A673 (cell line): ENCODE results near the gene FRMPD4. TPM values are rescaled to one million over a fixed set of nuclear protein-coding genes. Genes with fewer than 3 reads are reported as not detected.

ENCODE experiments used
- BruUV-seq: library from RNA; stranded (reverse); fragments of 400-500 nt; replicated peaks from 2 replicates; lab custom pipeline; 2021; lab: Mats Ljungman, UMichigan
- CTCF ChIA-PET: fragments of 300-600 bp; sonication (Branson Sonifier 250); formaldehyde crosslinking; loops from one replicate; lab custom pipeline; 2022; ENCODE audit warnings: antibody characterized with exemption; lab: Charles Lee
- POLR2A ChIA-PET: fragments of 300-600 bp; sonication (Branson Sonifier 250); formaldehyde crosslinking; loops from one replicate; lab custom pipeline; 2022; ENCODE audit warnings: antibody characterized with exemption; ENCODE audit not compliant: low non-redundant PET; lab: Charles Lee
- DNase-seq: peaks from one replicate; pipeline ENCODE4 v3.0.0-alpha.2; 2015; ENCODE audit warnings: low spot score
- H3K27ac ChIP-seq: fragments of 200-600 bp; sonication (generic); 2 replicates; pipeline ENCODE4 v1.5.1; 2016; ENCODE audit warnings: mixed run types, low read depth, mild to moderate bottlenecking, mixed read lengths, antibody characterized with exemption, low read length; ENCODE audit not compliant: poor library complexity, severe bottlenecking
- H3K27me3 ChIP-seq: fragments of 200-600 bp; sonication (generic); replicated peaks from 2 replicates; pipeline ENCODE4 v1.6.1; 2017; ENCODE audit warnings: mixed run types, low read depth, mild to moderate bottlenecking, mixed read lengths, antibody characterized with exemption, low read length; ENCODE audit not compliant: insufficient read depth, poor library complexity
- H3K36me3 ChIP-seq: fragments of 200-600 bp; sonication (generic); 2 replicates; pipeline ENCODE4 v1.6.1; 2016; ENCODE audit warnings: mixed run types, mild to moderate bottlenecking, mixed read lengths, antibody characterized with exemption, low read length; ENCODE audit not compliant: insufficient read depth, poor library complexity, severe bottlenecking
- H3K4me1 ChIP-seq: fragments of 200-600 bp; sonication (generic); 2 replicates; pipeline ENCODE4 v1.6.1; 2017; ENCODE audit warnings: mixed run types, mild to moderate bottlenecking, mixed read lengths, antibody characterized with exemption, low read length; ENCODE audit not compliant: insufficient read depth, poor library complexity, severe bottlenecking
- H3K4me3 ChIP-seq: fragments of 200-600 bp; sonication (generic); 2 replicates; pipeline ENCODE4 v1.5.1; 2016; ENCODE audit warnings: low read depth, mixed run types, mild to moderate bottlenecking, mixed read lengths, low read length; ENCODE audit not compliant: poor library complexity, severe bottlenecking
- H3K9me3 ChIP-seq: fragments of 200-600 bp; sonication (generic); 2 replicates; pipeline ENCODE4 v1.6.1; 2016; ENCODE audit warnings: mixed run types, low read depth, mild to moderate bottlenecking, mixed read lengths, antibody characterized with exemption, low read length; ENCODE audit not compliant: poor library complexity, severe bottlenecking
- EZH2 ChIP-seq: fragments of 200-600 bp; sonication (generic); IDR thresholded peaks from 2 replicates; pipeline ENCODE4 v1.6.1; 2017; ENCODE audit warnings: borderline replicate concordance, low read depth, mild to moderate bottlenecking, mixed read lengths, antibody characterized with exemption, low read length; ENCODE audit not compliant: poor library complexity, severe bottlenecking
- intact Hi-C: fragments of 100-400 bp; cut with micrococcal nuclease; formaldehyde crosslinking; loops from one replicate; pipeline ENCODE4 v1.10.0; 2022; ENCODE audit not compliant: unreplicated experiment
- total RNA-seq: library from RNA; stranded (reverse); gene quantifications from 2 replicates; pipeline ENCODE4 v1.2.3, GENCODE V29; 2021
- TF ChIP-seq, protein P1 (sequence below): fragments of 300-800, 200-600 bp; sonication (generic); conservative IDR thresholded peaks from 2 replicates; pipeline ENCODE4 v1.5.1; 2017; ENCODE audit warnings: low read depth, mild to moderate bottlenecking, antibody characterized with exemption, low read length, moderate library complexity, mixed read lengths

Gene FRMPD4
- total RNA-seq, 1 experiment from 2014 or later: not detected

GRCh38 chrX:12751887-12752286 lies 613.6 kb downstream of the FRMPD4 start:
- H3K27me3 ChIP-seq: no peaks in the 10 kb centered on the region
- CTCF ChIA-PET: no interaction called here
- no TSS peak for BruUV-seq
- POLR2A ChIA-PET: no interaction called here
- TF ChIP-seq, protein P1, sequence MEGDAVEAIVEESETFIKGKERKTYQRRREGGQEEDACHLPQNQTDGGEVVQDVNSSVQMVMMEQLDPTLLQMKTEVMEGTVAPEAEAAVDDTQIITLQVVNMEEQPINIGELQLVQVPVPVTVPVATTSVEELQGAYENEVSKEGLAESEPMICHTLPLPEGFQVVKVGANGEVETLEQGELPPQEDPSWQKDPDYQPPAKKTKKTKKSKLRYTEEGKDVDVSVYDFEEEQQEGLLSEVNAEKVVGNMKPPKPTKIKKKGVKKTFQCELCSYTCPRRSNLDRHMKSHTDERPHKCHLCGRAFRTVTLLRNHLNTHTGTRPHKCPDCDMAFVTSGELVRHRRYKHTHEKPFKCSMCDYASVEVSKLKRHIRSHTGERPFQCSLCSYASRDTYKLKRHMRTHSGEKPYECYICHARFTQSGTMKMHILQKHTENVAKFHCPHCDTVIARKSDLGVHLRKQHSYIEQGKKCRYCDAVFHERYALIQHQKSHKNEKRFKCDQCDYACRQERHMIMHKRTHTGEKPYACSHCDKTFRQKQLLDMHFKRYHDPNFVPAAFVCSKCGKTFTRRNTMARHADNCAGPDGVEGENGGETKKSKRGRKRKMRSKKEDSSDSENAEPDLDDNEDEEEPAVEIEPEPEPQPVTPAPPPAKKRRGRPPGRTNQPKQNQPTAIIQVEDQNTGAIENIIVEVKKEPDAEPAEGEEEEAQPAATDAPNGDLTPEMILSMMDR: no peak
- TF ChIP-seq EZH2: no peak
- intact Hi-C loops: no loop called here
- H3K4me3 ChIP-seq: no peak overlapping the region
- H3K27ac ChIP-seq: no peak overlapping the region
- DNase-seq: no peak
- H3K36me3 ChIP-seq: no peaks in the 10 kb centered on the region
- no peaks in the 10 kb centered on the region for H3K4me1 ChIP-seq
- no peaks in the 10 kb centered on the region for H3K9me3 ChIP-seq

- Histone ChIP-seq H3K9me3 (no peaks in the 10 kb centered on the region), H3K27ac (no peak overlapping the region), H3K27me3 (no peaks in the 10 kb centered on the region), H3K36me3 (no peaks in the 10 kb centered on the region), H3K4me3 (no peak overlapping the region), H3K4me1 (no peaks in the 10 kb centered on the region)
- POLR2A ChIA-PET: no interaction called here
- no TSS peak for BruUV-seq
- no peak for DNase-seq
- TF ChIP-seq, protein P1: no peak
- no peak for TF ChIP-seq EZH2
- CTCF ChIA-PET: no interaction called here
- intact Hi-C loops: no loop called here
These were observed 615.1 kb downstream of the FRMPD4 start for GRCh38 chrX:12753366-12753765.

GRCh38 chrX:12758291-12758690 lies 620.0 kb downstream of the FRMPD4 start:
- H3K4me3 ChIP-seq: no peak overlapping the region
- H3K27me3 ChIP-seq: no peaks in the 10 kb centered on the region
- DNase-seq: no peak
- H3K9me3 ChIP-seq: no peaks in the 10 kb centered on the region
- no peaks in the 10 kb centered on the region for H3K4me1 ChIP-seq
- CTCF ChIA-PET: no interaction called here
- intact Hi-C loops: no loop called here
- no peak overlapping the region for H3K27ac ChIP-seq
- no peak for TF ChIP-seq EZH2
- TF ChIP-seq, protein P1: no peak
- POLR2A ChIA-PET: no interaction called here
- no peaks in the 10 kb centered on the region for H3K36me3 ChIP-seq
- no TSS peak for BruUV-seq
